Progenitor cell of endocrine pancreas (in vitro differentiated cells): ENCODE measurements around the gene STXBP4. TPM values are rescaled to one million over a fixed set of nuclear protein-coding genes. Genes with fewer than 3 reads are reported as not detected.

Experiments
- DNase-seq: peaks from one replicate; pipeline ENCODE4 v3.0.0; 2021; ENCODE audit warnings: low spot score; ENCODE audit not compliant: unreplicated experiment
- H3K27ac Mint-ChIP-seq: 2 replicates; pipeline ENCODE4 v1.8.0; 2021; ENCODE audit warnings: mild to moderate bottlenecking, moderate library complexity, mixed read lengths
- H3K27me3 Mint-ChIP-seq: 2 replicates; pipeline ENCODE4 v1.8.0; 2021; ENCODE audit warnings: mixed read lengths
- H3K36me3 Mint-ChIP-seq: 2 replicates; pipeline ENCODE4 v1.8.0; 2022; ENCODE audit warnings: mixed read lengths; ENCODE audit not compliant: insufficient read depth
- H3K4me1 Mint-ChIP-seq: 2 replicates; pipeline ENCODE4 v1.8.0; 2021; ENCODE audit warnings: low read depth, mixed read lengths
- H3K4me3 Mint-ChIP-seq: 2 replicates; pipeline ENCODE4 v1.8.0; 2021; ENCODE audit warnings: low read depth, mild to moderate bottlenecking, moderate library complexity, mixed read lengths
- H3K9me3 Mint-ChIP-seq: 2 replicates; pipeline ENCODE4 v1.8.0; 2021; ENCODE audit warnings: low read depth, mixed read lengths
- total RNA-seq: library from RNA; stranded (reverse); gene quantifications from 2 replicates; pipeline ENCODE4 v1.2.1, GENCODE V29; 2021
- TF ChIP-seq, protein P1 (sequence below): fragments of 200-600 bp; sonication (generic); IDR thresholded peaks from one replicate; pipeline ENCODE4 v1.5.0; 2021; ENCODE audit warnings: antibody characterized with exemption, mild to moderate bottlenecking; ENCODE audit not compliant: unreplicated experiment

STXBP4 gene
- total RNA-seq, 1 donor from 2014 or later, result 45.0 TPM

DNA sequence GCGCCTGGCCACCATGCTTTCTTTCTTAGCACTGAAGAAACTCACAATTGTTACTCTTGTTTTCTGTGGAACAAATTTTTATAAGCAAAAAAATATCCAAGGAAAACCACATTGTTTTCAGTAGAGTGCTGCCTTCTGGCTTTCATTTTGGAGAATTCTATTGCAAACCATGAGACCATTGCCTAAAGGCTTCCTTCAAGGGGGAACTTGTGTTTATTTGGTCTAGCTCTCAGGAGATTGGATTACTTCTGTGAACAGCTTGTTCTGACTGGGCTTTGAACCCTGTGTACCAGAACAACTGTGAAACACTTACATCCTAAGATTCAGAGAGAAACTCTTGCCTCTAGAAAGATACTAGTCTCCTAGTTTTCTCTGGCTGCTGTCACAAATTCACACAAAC is 35.9 kb upstream of the STXBP4 start:
- Mint-ChIP-seq H3K27me3 (no peaks in the 10 kb centered on the region), H3K27ac (no peak overlapping the region), H3K4me3 (no peak overlapping the region), H3K4me1 (peaks cover 4% of the 10 kb centered on the region), H3K36me3 (peaks cover 37% of the 10 kb centered on the region), H3K9me3 (no peaks in the 10 kb centered on the region)
- TF ChIP-seq, protein P1, sequence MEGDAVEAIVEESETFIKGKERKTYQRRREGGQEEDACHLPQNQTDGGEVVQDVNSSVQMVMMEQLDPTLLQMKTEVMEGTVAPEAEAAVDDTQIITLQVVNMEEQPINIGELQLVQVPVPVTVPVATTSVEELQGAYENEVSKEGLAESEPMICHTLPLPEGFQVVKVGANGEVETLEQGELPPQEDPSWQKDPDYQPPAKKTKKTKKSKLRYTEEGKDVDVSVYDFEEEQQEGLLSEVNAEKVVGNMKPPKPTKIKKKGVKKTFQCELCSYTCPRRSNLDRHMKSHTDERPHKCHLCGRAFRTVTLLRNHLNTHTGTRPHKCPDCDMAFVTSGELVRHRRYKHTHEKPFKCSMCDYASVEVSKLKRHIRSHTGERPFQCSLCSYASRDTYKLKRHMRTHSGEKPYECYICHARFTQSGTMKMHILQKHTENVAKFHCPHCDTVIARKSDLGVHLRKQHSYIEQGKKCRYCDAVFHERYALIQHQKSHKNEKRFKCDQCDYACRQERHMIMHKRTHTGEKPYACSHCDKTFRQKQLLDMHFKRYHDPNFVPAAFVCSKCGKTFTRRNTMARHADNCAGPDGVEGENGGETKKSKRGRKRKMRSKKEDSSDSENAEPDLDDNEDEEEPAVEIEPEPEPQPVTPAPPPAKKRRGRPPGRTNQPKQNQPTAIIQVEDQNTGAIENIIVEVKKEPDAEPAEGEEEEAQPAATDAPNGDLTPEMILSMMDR, result no peak
- no peak for DNase-seq

DNA sequence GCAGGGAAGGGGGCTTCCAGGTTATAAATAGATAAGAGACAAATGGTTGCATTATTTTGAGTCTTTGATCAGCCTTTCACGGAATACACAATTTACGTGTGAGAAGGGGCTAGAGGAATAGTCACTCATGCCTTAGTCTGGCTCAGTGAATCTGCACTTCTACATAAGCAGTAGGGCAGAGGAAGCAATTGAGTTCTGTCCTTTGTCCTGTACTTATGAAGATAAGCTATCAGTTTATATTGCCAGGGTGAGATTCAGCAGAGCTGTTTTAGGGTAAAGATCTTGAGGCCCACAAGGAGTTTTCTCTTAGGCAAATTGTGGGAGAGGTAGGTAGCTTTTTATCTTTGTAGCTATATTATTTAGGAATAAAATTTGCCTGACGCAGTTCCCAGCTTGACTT is 34.6 kb upstream of the STXBP4 start:
- H3K27me3 Mint-ChIP-seq, result no peaks in the 10 kb centered on the region
- H3K4me3 Mint-ChIP-seq, result no peak overlapping the region
- TF ChIP-seq, protein P1, result no peak
- H3K9me3 Mint-ChIP-seq, result no peaks in the 10 kb centered on the region
- H3K27ac Mint-ChIP-seq, result no peak overlapping the region
- peaks cover 33% of the 10 kb centered on the region for H3K36me3 Mint-ChIP-seq
- H3K4me1 Mint-ChIP-seq, result peaks cover 1% of the 10 kb centered on the region
- DNase-seq, result no peak

DNA sequence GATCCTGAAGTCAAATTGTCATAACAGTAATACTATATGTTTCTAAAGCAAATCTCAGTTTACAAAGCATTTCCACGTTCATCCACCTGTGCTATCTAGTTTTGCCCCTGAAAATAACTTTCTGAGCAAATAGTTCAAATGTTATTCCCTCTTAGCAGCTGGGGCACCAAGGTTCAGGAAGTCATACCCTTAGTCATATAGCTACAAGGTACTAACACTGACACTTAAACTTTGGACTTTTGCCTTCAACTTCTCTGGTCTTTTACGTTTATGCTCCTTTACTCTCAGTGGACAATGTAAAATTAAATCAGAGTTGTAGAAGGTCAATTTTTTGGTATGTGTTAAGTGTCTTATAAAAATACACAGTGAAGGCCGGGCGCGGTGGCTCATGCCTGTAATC is 33.1 kb upstream of the STXBP4 start:
- no peak overlapping the region for H3K4me3 Mint-ChIP-seq
- no peaks in the 10 kb centered on the region for H3K4me1 Mint-ChIP-seq
- no peaks in the 10 kb centered on the region for H3K9me3 Mint-ChIP-seq
- DNase-seq, result no peak
- H3K27ac Mint-ChIP-seq, result no peak overlapping the region
- H3K27me3 Mint-ChIP-seq, result no peaks in the 10 kb centered on the region
- TF ChIP-seq, protein P1, result no peak
- H3K36me3 Mint-ChIP-seq, result peaks cover 33% of the 10 kb centered on the region

DNA sequence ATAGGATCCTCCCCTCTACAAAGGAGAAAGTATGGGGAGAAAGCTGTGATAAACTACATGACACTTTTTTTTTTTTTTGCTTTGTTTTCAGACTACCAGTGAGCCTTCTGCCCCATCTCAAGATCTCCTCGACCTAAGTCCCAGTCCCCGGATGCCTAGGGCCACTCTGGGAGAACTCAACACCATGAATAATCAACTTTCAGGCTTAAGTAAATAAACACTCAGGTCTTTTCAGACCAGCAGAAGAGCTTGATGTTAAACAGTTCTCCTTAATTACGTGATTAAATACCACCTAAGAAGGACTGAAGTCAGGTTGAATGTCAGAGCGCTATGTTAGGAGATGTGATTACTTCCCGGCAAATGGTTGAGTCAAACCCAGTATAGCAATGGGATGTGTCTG is 31.5 kb upstream of the STXBP4 start:
- DNase-seq, result no peak
- Mint-ChIP-seq H3K36me3 (peaks cover 31% of the 10 kb centered on the region), H3K9me3 (no peaks in the 10 kb centered on the region), H3K4me1 (no peaks in the 10 kb centered on the region), H3K27me3 (no peaks in the 10 kb centered on the region), H3K27ac (no peak overlapping the region), H3K4me3 (no peak overlapping the region)
- TF ChIP-seq, protein P1, result no peak

DNA sequence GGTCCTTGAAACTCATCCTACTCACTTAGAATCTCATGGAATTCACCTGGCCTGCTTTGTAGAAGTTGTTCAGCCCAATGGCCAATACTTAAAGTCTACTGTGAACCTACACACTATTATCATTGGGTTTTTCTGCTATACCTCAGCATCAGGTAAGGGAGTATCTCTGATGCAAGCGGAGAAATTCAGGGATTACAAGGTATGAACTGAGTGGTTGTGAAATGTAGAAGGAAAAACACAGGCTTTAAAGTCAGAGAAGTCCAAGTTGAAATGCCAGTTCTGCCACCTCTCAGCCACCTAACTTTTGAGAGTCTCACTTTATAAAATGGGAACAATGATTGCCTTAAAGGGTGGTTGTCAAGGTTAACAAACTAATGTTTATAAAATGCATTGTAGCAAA is 31.1 kb upstream of the STXBP4 start:
- Mint-ChIP-seq H3K4me1 (no peaks in the 10 kb centered on the region), H3K27ac (no peak overlapping the region), H3K27me3 (no peaks in the 10 kb centered on the region), H3K36me3 (peaks cover 29% of the 10 kb centered on the region), H3K4me3 (no peak overlapping the region), H3K9me3 (no peaks in the 10 kb centered on the region)
- TF ChIP-seq, protein P1, result no peak
- DNase-seq, result no peak
